GM19193 (cell line): ENCODE measurements around the gene GDA.

ENCODE experiments used
- POLR2A ChIP-seq: IDR thresholded peaks from 4 replicates; pipeline ENCODE4 v1.6.1; 2011; ENCODE audit not compliant: insufficient read depth, insufficient read length; ENCODE audit errors: extremely low read depth

GDA gene

DNA sequence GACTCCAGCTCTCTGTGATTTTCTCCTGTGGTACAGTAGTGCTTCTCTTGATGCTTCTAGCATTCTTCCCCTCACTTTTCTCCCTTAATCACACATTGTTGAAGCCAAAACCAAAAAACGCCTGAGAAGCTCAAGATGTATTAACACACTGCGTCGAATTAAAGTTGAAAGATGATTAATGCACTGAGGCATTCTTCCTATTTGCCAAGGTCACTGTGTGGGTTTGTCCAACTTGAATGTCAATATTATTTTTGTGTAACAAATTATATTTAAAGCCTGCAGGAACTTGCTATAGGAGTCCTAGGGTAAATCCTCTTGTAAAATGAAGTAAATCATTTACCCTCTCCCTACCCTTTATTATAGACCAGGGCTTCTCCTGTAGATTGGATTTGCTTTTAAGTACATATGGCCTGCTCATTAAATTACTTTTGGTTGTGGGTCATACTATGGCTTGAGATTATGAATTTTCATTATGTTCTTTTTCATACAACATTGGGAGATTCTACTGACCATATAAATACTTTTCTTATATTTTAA lies 68.1 kb downstream of the GDA start:
- TF ChIP-seq POLR2A: no peak

GRCh38 chr9:72220589-72220988 lies 71.3 kb downstream of the GDA start:
- TF ChIP-seq POLR2A: no peak

DNA sequence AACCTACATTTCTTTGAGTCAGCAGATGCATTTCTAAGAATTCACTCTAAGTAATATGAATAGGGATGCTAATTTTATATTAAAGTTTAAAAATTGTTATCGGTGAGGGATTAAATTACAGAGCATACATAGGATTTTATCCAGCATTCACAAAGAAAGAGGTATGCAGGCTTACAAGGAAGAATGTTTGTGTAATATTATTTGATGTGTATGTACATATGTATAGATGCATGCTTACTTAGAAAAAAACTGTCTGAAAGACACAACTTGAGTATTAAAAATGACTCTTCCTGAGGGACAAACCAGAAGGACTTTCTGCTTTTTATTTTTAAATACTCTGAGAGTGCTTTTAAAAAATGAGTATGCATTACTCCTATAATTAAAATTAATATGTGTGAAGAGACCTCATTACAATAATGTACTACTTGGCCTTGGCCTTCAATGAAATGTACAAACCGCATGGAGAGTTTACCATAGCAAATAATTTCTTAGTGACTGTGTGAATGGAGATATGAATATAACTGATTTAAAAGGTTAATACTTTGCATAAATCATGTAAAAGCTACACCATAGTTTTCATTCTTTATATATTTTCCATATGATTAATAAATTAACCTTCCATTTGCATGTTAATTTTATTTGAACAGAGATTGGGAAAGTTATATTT lies 77.0 kb downstream of the GDA start:
- TF ChIP-seq POLR2A: no peak

DNA sequence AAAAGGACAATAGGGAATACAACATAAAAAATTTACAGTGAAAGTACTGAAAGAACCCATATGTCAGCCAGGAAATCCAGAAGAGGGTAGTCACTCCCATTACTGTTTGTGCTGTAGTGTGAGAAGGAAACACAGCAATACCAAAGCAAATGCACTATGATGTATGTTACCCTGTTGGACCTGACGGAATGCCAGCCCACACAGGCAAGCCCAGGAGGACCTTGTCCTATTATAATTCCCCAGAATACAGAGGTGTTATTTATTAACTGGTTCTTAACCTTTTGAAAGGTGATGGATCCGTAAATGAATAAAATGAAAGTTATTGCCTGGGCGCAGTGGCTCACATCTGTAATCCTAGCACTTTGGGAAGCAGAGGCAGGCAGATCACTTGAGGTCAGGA lies 79.0 kb downstream of the GDA start:
- TF ChIP-seq POLR2A: no peak

GRCh38 chr9:72232778-72233177 lies 83.5 kb downstream of the GDA start:
- no peak for TF ChIP-seq POLR2A

DNA sequence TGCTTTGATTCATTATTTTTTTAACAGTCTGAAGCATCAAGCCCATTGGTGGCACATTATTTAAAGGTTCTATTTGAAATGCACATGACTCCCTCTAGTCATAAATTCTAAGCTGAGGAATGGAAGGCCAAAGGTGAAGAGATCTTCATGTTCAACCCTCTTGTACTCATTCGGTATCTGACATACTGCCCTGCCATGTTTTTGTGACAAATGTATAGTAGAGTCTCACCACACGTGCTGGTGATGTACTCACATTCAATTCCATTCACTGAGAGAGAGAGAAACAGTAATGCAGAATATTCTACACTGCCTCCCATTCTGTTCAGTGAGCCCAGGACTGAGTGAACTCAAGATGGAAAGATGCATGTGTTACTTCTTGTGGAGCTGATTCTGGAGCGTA lies 98.3 kb downstream of the GDA start:
- no peak for TF ChIP-seq POLR2A

- TF ChIP-seq POLR2A: no peak
These were observed 102.3 kb downstream of the GDA start for GRCh38 chr9:72251589-72251988.

DNA sequence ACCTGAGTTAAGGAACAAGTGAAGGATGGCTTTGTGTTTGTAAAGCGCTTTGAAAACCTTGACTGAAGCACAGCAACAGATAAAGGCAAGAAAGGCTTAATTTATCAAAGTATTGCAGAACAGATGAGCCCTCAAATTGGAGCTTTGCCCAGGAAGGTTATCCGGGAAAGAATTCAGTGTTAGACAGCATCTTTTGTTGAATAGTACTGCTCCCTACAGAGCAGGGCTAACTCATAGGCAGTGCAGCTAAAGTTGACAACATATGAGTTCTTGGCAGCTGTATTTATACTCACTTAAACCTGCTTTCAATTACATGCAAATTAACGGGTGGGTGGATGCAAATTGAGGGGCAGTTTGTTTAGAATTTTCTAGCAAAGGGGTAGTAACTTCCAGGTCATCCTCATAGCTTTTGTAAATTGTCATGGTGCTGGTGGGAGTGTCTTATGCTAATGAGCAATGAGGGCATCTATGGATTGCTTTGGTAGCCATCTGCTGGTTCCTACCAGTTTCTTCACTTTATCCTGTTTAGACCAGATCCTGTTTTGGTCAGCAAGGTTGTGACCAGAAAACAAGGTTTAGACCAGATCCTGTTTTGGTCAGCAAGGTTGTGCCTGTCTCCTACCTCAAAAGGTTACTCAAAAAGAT lies 105.8 kb downstream of the GDA start:
- no peak for TF ChIP-seq POLR2A

DNA sequence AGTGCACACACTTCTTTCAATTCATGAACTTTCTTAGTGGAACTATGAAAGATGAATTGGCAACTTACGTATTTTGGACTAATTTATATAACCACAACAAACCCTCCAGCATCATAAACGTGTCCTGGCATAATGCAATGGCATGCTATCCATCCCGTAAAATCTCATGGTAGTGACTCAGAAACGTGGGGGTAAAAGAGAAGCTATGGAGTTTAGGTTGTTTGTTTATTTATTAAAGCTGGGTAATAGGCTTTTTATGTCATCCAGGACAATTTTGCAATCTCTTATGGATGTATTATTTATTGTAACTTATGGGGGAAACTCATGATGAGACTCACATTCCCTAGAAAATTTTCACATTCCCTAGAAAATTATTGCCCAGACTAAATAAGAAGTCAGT lies 106.3 kb downstream of the GDA start:
- TF ChIP-seq POLR2A: no peak

GRCh38 chr9:72256931-72257330 lies 107.7 kb downstream of the GDA start:
- no peak for TF ChIP-seq POLR2A

- no peak for TF ChIP-seq POLR2A
These were observed 108.6 kb downstream of the GDA start for GRCh38 chr9:72257814-72258213.

DNA sequence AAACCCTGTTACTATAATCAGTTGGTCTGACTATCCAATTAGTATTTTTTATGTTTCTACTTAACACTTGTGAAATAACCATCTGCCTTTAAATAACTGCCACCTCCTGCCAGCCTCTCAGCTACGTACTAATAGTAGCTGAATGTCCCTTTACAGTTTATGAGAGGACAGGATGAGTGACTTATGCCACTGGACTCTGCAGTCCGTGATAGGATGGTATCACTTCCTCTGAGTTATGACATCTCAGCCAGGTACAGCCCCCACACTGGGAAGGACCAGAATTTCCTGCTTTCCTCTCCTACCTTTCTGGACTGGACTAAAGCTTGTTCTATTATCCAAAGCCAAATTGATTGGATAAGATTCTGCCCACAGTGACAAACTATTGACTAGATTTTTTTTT lies 112.8 kb downstream of the GDA start:
- TF ChIP-seq POLR2A: no peak

DNA sequence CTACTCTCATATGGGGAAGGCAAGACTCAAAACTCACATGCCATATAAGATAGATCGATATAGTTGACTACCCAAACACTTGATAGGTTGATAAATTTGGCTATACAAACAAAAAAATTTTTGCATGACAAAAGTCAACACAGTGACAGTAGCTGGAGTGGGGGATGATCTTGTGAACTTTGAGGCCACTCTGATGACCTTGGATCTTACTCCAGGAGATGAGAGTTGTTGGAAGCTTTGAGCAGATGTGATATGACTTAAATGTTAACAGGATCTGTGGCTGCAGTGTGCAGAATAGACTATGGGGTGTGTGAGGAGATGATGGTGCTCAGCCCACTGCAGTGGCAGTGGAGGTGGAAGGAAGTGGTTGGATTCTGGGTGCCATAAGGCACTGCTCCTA lies 114.3 kb downstream of the GDA start:
- no peak for TF ChIP-seq POLR2A

DNA sequence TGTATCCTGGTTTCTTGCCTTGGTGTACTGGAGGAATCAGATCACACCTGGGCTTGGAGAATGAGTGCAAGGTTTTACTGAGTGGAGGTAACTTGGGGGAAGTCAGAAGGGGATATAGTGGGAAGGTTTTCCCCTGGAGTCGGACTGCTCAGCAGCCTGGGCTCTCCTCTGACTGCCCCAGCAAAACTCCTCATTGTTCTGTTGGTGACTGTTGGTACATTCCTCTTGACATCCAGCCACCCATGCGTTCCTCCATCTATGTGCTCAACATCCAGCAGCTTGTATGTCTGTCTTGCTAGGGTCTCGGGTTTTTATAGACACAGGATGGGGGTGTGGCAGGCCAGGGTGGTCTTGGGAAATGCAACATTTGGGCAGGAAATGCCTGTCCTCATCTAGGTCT lies 119.7 kb downstream of the GDA start:
- no peak for TF ChIP-seq POLR2A

- TF ChIP-seq POLR2A: no peak
These were observed 122.6 kb downstream of the GDA start for GRCh38 chr9:72271613-72272478.
